ENCODE results near the gene ZNF266.

ZNF266 gene

GRCh38 chr19:9435279-9436268 is at the start of gene ZNF266:
ZNF266 (minus strand) TSS chr19:9435573; CDS start chr19:9420089, 15,484 bp downstream.
- peaks cover 12 to 20% of the 10 kb centered on the region in 2 donors for H3K9me3 Mint-ChIP-seq
- DNase-seq (peak; percentile 86 to 94), ATAC-seq (peak; percentile 96)
- H3K27ac Mint-ChIP-seq, result peak within 1 kb of the TSS; percentile 99
- no peaks in the 10 kb centered on the region for H3K27me3 Mint-ChIP-seq
- H3K4me1 Mint-ChIP-seq, result peaks cover 23% of the 10 kb centered on the region
- peak within 1 kb of the TSS; percentile 91 to 97 for H3K4me3 Mint-ChIP-seq

GRCh38 chr19:9485140-9485539 is 49.8 kb upstream of the ZNF266 start:
- peaks cover 19 to 50% of the 10 kb centered on the region in 2 donors for H3K9me3 Mint-ChIP-seq
- H3K4me1 Mint-ChIP-seq, result no peaks in the 10 kb centered on the region
- DNase-seq (no peak), ATAC-seq (no peak)
- no peak overlapping the region for H3K4me3 Mint-ChIP-seq
- no peak overlapping the region for H3K27ac Mint-ChIP-seq
- H3K27me3 Mint-ChIP-seq, result no peaks in the 10 kb centered on the region

GRCh38 chr19:9474975-9475374 is 39.6 kb upstream of the ZNF266 start:
- Mint-ChIP-seq H3K4me3 (no peak overlapping the region), H3K27ac (no peak overlapping the region), H3K9me3 (peaks cover 28 to 47% of the 10 kb centered on the region in 2 donors), H3K4me1 (no peaks in the 10 kb centered on the region), H3K27me3 (no peaks in the 10 kb centered on the region)
- DNase-seq (no peak), ATAC-seq (no peak)

GRCh38 chr19:9467161-9467560 is 31.8 kb upstream of the ZNF266 start:
- ATAC-seq (no peak), DNase-seq (no peak)
- no peaks in the 10 kb centered on the region for H3K4me1 Mint-ChIP-seq
- no peaks in the 10 kb centered on the region for H3K27me3 Mint-ChIP-seq
- peaks cover 23 to 41% of the 10 kb centered on the region in 2 donors for H3K9me3 Mint-ChIP-seq
- H3K4me3 Mint-ChIP-seq, result no peak overlapping the region
- H3K27ac Mint-ChIP-seq, result no peak overlapping the region

GRCh38 chr19:9461938-9462337 is 26.6 kb upstream of the ZNF266 start:
- no peak for ATAC-seq
- H3K27me3 Mint-ChIP-seq, result no peaks in the 10 kb centered on the region
- DNase-seq, result no peak
- H3K27ac Mint-ChIP-seq, result no peak overlapping the region
- H3K9me3 Mint-ChIP-seq, result peaks cover 26 to 58% of the 10 kb centered on the region in 2 donors
- no peak overlapping the region for H3K4me3 Mint-ChIP-seq
- no peaks in the 10 kb centered on the region for H3K4me1 Mint-ChIP-seq

GRCh38 chr19:9456018-9456689 is 20.8 kb upstream of the ZNF266 start:
- no peak for DNase-seq
- no peak overlapping the region for H3K4me3 Mint-ChIP-seq
- H3K27me3 Mint-ChIP-seq, result no peaks in the 10 kb centered on the region
- H3K27ac Mint-ChIP-seq, result no peak overlapping the region
- H3K4me1 Mint-ChIP-seq, result no peaks in the 10 kb centered on the region
- peaks cover 53 to 77% of the 10 kb centered on the region in 2 donors for H3K9me3 Mint-ChIP-seq
- no peak for ATAC-seq

GRCh38 chr19:9453953-9454352 is 18.6 kb upstream of the ZNF266 start:
- H3K27ac Mint-ChIP-seq, result no peak overlapping the region

GRCh38 chr19:9445037-9445436 is 9.7 kb upstream of the ZNF266 start:
- Mint-ChIP-seq H3K4me1 (no peaks in the 10 kb centered on the region), H3K4me3 (no peak overlapping the region), H3K9me3 (peaks cover 37 to 42% of the 10 kb centered on the region in 2 donors), H3K27me3 (no peaks in the 10 kb centered on the region), H3K27ac (no peak overlapping the region)
- DNase-seq (no peak), ATAC-seq (no peak)

More at GRCh38 chr19:9453953-9454352, 18.6 kb upstream of the ZNF266 start:
- DNase-seq (no peak), ATAC-seq (no peak)
- Mint-ChIP-seq H3K4me3 (no peak overlapping the region), H3K27me3 (no peaks in the 10 kb centered on the region), H3K4me1 (no peaks in the 10 kb centered on the region), H3K9me3 (peaks cover 48 to 72% of the 10 kb centered on the region in 2 donors)

GRCh38 chr19:9436358-9436757 is 985 bp upstream of the ZNF266 start:
- ATAC-seq (no peak), DNase-seq (no peak)
- Mint-ChIP-seq H3K9me3 (peaks cover 13 to 17% of the 10 kb centered on the region in 2 donors), H3K4me3 (peak overlapping the region; percentile 91 to 97), H3K27ac (peak overlapping the region in 1 of 2 donors; percentile 99), H3K4me1 (peaks cover 23% of the 10 kb centered on the region), H3K27me3 (no peaks in the 10 kb centered on the region)

- peaks cover 21% of the 10 kb centered on the region for H3K4me1 Mint-ChIP-seq
- peaks cover 17 to 39% of the 10 kb centered on the region in 2 donors for H3K9me3 Mint-ChIP-seq
- DNase-seq, result peak in 1 of 2 donors; percentile 31
- H3K27ac Mint-ChIP-seq, result no peak overlapping the region
- no peak for ATAC-seq
- H3K4me3 Mint-ChIP-seq, result no peak overlapping the region
- H3K27me3 Mint-ChIP-seq, result no peaks in the 10 kb centered on the region
Observed at GRCh38 chr19:9431475-9431874, 3.9 kb downstream of the ZNF266 start.

GRCh38 chr19:9430444-9430843 is 4.9 kb downstream of the ZNF266 start:
- ATAC-seq (no peak), DNase-seq (no peak)
- Mint-ChIP-seq H3K4me3 (no peak overlapping the region), H3K27me3 (no peaks in the 10 kb centered on the region), H3K4me1 (peaks cover 11% of the 10 kb centered on the region), H3K27ac (peak overlapping the region in 1 of 2 donors; percentile 0), H3K9me3 (peaks cover 17 to 46% of the 10 kb centered on the region in 2 donors)

GRCh38 chr19:9427941-9428340 is 7.4 kb downstream of the ZNF266 start:
- no peak overlapping the region for H3K4me3 Mint-ChIP-seq
- H3K27ac Mint-ChIP-seq, result no peak overlapping the region
- no peaks in the 10 kb centered on the region for H3K27me3 Mint-ChIP-seq
- no peaks in the 10 kb centered on the region for H3K4me1 Mint-ChIP-seq
- ATAC-seq, result no peak
- H3K9me3 Mint-ChIP-seq, result peaks cover 26 to 68% of the 10 kb centered on the region in 2 donors
- DNase-seq, result no peak

GRCh38 chr19:9413240-9413954 is 22.0 kb downstream of the ZNF266 start:
- no peaks in the 10 kb centered on the region for H3K27me3 Mint-ChIP-seq
- DNase-seq (no peak), ATAC-seq (no peak)
- H3K4me1 Mint-ChIP-seq, result peaks cover under 1% of the 10 kb centered on the region
- H3K27ac Mint-ChIP-seq, result no peak overlapping the region
- no peak overlapping the region for H3K4me3 Mint-ChIP-seq
- H3K9me3 Mint-ChIP-seq, result peaks cover 47 to 59% of the 10 kb centered on the region in 2 donors

GRCh38 chr19:9407827-9408226 is 27.5 kb downstream of the ZNF266 start:
- no peaks in the 10 kb centered on the region for H3K27me3 Mint-ChIP-seq
- DNase-seq (no peak), ATAC-seq (no peak)
- no peak overlapping the region for H3K27ac Mint-ChIP-seq
- H3K4me1 Mint-ChIP-seq, result peaks cover 21% of the 10 kb centered on the region
- H3K4me3 Mint-ChIP-seq, result peak overlapping the region; percentile 45 to 90
- peaks cover 48 to 72% of the 10 kb centered on the region in 2 donors for H3K9me3 Mint-ChIP-seq

GRCh38 chr19:9406798-9407352 is 28.5 kb downstream of the ZNF266 start:
- H3K27ac Mint-ChIP-seq, result peak overlapping the region; percentile 90 to 98

More at GRCh38 chr19:9406798-9407352, 28.5 kb downstream of the ZNF266 start:
- peak; percentile 32 to 69 for DNase-seq
- Mint-ChIP-seq H3K9me3 (peaks cover 44 to 72% of the 10 kb centered on the region in 2 donors), H3K27me3 (no peaks in the 10 kb centered on the region), H3K4me1 (peaks cover 21% of the 10 kb centered on the region), H3K4me3 (peak overlapping the region; percentile 86 to 90)
- peak; percentile 90 for ATAC-seq
